ENCODE data around the gene GLDC.

GRCh38 chr9:6488395-6488794, 157.1 kb downstream of the GLDC start:
- TF ChIP-seq, protein P1, sequence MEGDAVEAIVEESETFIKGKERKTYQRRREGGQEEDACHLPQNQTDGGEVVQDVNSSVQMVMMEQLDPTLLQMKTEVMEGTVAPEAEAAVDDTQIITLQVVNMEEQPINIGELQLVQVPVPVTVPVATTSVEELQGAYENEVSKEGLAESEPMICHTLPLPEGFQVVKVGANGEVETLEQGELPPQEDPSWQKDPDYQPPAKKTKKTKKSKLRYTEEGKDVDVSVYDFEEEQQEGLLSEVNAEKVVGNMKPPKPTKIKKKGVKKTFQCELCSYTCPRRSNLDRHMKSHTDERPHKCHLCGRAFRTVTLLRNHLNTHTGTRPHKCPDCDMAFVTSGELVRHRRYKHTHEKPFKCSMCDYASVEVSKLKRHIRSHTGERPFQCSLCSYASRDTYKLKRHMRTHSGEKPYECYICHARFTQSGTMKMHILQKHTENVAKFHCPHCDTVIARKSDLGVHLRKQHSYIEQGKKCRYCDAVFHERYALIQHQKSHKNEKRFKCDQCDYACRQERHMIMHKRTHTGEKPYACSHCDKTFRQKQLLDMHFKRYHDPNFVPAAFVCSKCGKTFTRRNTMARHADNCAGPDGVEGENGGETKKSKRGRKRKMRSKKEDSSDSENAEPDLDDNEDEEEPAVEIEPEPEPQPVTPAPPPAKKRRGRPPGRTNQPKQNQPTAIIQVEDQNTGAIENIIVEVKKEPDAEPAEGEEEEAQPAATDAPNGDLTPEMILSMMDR (IDR thresholded peaks at IDR 0.05) = no peak
- TF ChIP-seq EP300 (IDR thresholded peaks at IDR 0.05) = no peak

Measured in upper lobe of left lung (tissue), 4 donors.